IPS DF 6.9 (cell line): Measurements from ENCODE around the gene EYA2.

ENCODE experiments used
- DNase-seq: peaks from one replicate; pipeline ENCODE4 v3.0.0-alpha.2; 2013; ENCODE audit warnings: low read depth, low spot score
- H3K27ac ChIP-seq: one replicate; pipeline ENCODE4 v1.5.1; 2013; ENCODE audit warnings: low read length, control low read depth
- H3K27me3 ChIP-seq: 2 replicates; pipeline ENCODE4 v1.6.1; 2013; ENCODE audit warnings: mild to moderate bottlenecking, low read length; ENCODE audit not compliant: control insufficient read depth, insufficient read depth
- H3K36me3 ChIP-seq: 2 replicates; pipeline ENCODE4 v1.6.1; 2013; ENCODE audit warnings: low read length; ENCODE audit not compliant: control insufficient read depth, insufficient read depth
- H3K4me1 ChIP-seq: 2 replicates; pipeline ENCODE4 v1.6.1; 2013; ENCODE audit warnings: low read length; ENCODE audit not compliant: control insufficient read depth, insufficient read depth
- H3K4me3 ChIP-seq: 2 replicates; pipeline ENCODE4 v1.5.1; 2013; ENCODE audit warnings: mild to moderate bottlenecking, low read length
- H3K9me3 ChIP-seq: 2 replicates; pipeline ENCODE4 v1.6.1; 2013; ENCODE audit warnings: low read length, inconsistent platforms; ENCODE audit not compliant: control insufficient read depth, insufficient read depth
- WGBS: extraction: QIAGEN DNeasy Blood & Tissue Kit; methylation state at CpG from one replicate; pipeline ENCODE4 v1.1.7; 2013; ENCODE audit warnings: mixed read lengths, missing lambda C conversion rate; ENCODE audit not compliant: insufficient read length, insufficient coverage; 5-methylcytosine and 5-hydroxymethylcytosine counted together

EYA2 gene

DNA sequence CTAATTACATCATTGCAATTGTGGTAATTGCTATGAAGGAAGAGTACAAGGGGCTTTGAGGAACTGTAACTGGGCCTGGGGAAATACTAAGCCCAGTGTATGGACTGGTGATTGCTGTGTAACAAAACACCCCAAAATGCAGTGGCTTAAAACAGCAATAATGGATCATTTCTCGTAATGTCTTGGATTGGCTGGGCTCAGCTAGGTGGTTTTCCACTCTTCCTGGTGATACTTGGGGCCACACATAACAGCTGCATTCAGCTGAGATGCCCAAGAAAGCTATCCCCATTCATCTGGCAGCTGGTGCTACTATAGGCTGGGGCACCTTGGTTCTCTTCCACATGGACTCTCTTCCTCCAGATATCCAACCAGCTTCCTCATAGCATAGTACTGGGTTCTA is 150.3 kb downstream of the EYA2 start:
- no peak overlapping the region for H3K4me3 ChIP-seq
- H3K27me3 ChIP-seq: no peaks in the 10 kb centered on the region
- no CpG with 5 or more reads among the region's 1 CpG for WGBS

DNA sequence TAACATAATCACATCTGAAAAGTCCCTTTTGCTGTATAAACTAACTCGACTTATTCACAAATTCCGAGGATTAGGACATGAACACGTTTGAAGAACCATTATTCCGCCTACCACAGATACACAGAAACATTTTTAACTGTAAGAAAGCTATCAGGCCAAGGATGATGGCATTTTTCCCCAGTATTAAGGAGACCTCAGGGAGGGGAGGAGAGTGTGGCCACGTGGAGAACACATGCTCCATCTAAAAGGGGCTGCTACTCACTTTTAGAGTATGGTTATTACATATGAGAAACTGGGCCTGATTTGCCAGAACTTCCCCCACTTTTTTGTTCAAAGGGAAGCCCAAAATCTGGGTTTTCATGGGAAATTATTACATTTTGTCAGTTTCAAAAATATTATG is 153.4 kb downstream of the EYA2 start:
- Histone ChIP-seq H3K36me3 (no peaks in the 10 kb centered on the region), H3K9me3 (no peaks in the 10 kb centered on the region), H3K4me1 (no peaks in the 10 kb centered on the region), H3K4me3 (no peak overlapping the region), H3K27ac (no peak overlapping the region), H3K27me3 (no peaks in the 10 kb centered on the region)
- WGBS: no CpG with 5 or more reads among the region's 5 CpGs
- DNase-seq: no peak

More for the DNA sequence above, 150.3 kb downstream of the EYA2 start:
- no peak for DNase-seq
- no peaks in the 10 kb centered on the region for H3K36me3 ChIP-seq
- H3K4me1 ChIP-seq: no peaks in the 10 kb centered on the region
- no peaks in the 10 kb centered on the region for H3K9me3 ChIP-seq
- no peak overlapping the region for H3K27ac ChIP-seq

DNA sequence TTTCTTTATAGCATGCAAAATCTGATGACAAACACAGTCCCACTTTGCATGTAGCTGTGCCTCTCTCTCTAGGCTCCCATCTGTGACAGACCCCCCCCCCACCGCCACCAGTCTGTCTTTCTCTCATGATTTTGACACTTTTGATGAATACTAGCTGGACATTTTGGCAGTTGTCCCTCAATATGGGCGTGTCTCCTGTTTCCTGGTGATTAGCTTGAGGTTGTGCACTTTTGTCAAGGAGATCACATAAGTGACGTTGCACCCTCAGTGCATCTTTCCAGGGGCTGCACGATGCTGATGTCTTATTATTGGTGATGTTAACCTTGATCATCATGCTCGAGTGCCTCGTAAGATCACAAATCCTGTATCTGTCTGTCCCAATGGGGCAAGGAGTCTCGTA is 155.1 kb downstream of the EYA2 start:
- Histone ChIP-seq H3K4me1 (no peaks in the 10 kb centered on the region), H3K9me3 (no peaks in the 10 kb centered on the region), H3K27me3 (no peaks in the 10 kb centered on the region), H3K4me3 (no peak overlapping the region), H3K27ac (no peak overlapping the region), H3K36me3 (no peaks in the 10 kb centered on the region)
- DNase-seq: no peak
- WGBS: no CpG with 5 or more reads among the region's 7 CpGs

DNA sequence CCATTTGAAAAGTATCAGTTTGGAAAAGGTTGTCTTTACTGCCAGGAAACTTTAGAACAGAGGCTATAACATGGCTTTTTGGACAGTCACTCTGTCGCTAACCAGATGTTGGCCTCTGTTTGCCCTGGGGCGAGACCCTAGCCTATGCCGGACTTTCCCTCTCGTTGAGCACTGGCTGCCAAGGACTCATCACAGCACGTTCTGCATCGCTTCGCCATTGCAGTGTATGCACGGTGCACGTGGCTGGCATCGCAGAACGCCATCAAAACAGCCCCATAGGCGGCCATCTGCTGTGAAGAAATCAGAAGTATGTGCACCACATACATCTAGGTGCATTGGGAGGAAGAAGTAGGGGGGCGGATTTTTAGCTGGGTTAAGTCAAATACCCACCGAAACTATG is 156.4 kb downstream of the EYA2 start:
- no CpG with 5 or more reads among the region's 14 CpGs for WGBS

DNA sequence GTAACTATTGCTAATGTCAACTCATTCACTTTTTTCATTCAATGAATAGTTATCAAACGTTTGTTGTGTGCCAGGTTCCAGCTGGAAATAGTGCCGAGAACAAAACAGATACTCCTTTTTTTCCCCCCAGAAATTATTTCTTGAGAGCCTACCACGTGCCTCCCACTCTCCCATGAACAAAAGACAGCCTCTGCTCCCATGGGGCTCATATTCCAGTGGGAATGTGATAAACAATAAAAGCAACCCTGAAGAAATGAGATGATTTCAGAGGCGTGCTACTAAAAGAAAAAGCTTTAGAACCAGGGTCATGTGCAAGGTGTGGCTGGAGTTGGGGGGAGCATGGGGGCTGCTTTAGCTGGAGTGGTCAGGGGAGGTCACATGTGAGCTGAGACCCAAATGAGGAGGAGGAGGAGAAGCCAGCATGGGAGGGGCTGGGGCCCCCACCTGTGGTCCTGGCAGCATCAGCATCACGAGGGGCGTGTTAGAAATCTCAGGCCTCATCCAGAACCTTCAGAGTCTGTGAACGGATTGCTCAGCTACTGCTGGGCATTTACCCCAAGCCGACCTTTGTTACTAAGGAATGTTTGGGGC is 157.4 kb downstream of the EYA2 start:
- no peak overlapping the region for H3K4me3 ChIP-seq
- no peak for DNase-seq
- H3K9me3 ChIP-seq: no peaks in the 10 kb centered on the region
- H3K36me3 ChIP-seq: no peaks in the 10 kb centered on the region
- no peaks in the 10 kb centered on the region for H3K4me1 ChIP-seq
- H3K27me3 ChIP-seq: no peaks in the 10 kb centered on the region
- no CpG with 5 or more reads among the region's 8 CpGs for WGBS
- no peak overlapping the region for H3K27ac ChIP-seq

More for the DNA sequence above, 156.4 kb downstream of the EYA2 start:
- Histone ChIP-seq H3K4me3 (no peak overlapping the region), H3K36me3 (no peaks in the 10 kb centered on the region), H3K9me3 (no peaks in the 10 kb centered on the region), H3K27ac (no peak overlapping the region), H3K4me1 (no peaks in the 10 kb centered on the region), H3K27me3 (no peaks in the 10 kb centered on the region)
- no peak for DNase-seq

DNA sequence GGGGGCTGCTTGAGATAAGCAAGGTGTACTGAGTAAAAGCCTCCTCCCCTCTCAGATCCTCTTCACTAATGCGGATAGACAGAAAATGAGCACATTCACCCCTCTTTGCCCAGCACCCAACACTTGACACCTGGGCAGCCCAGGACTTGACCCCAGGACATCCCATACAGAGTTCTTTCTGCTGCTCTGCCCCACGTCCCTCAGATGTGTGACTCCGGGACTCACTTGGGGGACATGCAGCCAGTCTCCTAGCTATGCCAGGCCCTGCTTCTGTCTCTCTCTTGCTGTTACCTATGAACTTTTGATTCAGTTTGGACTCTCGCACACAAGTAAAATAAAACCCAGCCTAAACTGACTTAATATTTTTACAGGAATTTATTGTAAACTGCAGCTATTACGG is 159.9 kb downstream of the EYA2 start:
- Histone ChIP-seq H3K4me1 (no peaks in the 10 kb centered on the region), H3K4me3 (no peak overlapping the region), H3K36me3 (no peaks in the 10 kb centered on the region), H3K9me3 (no peaks in the 10 kb centered on the region), H3K27me3 (no peaks in the 10 kb centered on the region), H3K27ac (no peak overlapping the region)
- no peak for DNase-seq
- WGBS: no CpG with 5 or more reads among the region's 5 CpGs

DNA sequence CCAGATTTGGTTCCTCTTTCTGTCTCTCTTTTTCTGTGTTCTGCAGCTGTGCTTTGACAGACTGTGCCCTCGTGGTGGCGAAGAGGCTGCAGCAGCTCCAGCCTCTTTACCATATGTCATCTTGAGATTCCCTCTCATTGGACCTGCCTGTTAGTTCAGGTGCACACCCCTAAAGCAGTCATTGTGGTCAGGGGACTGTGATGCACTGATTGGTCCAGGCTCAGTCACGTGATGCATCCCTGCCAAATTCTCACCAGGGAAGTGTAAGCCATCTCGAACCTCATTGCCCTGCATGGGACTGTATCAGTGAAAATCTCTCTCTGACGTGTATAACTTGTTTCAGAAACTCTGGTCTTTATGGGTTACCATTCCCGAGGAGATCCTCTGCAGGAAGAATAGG is 160.3 kb downstream of the EYA2 start:
- no peaks in the 10 kb centered on the region for H3K36me3 ChIP-seq
- no peaks in the 10 kb centered on the region for H3K9me3 ChIP-seq
- WGBS: no CpG with 5 or more reads among the region's 6 CpGs
- H3K4me1 ChIP-seq: no peaks in the 10 kb centered on the region
- H3K27ac ChIP-seq: no peak overlapping the region
- no peak overlapping the region for H3K4me3 ChIP-seq
- no peak for DNase-seq
- no peaks in the 10 kb centered on the region for H3K27me3 ChIP-seq

DNA sequence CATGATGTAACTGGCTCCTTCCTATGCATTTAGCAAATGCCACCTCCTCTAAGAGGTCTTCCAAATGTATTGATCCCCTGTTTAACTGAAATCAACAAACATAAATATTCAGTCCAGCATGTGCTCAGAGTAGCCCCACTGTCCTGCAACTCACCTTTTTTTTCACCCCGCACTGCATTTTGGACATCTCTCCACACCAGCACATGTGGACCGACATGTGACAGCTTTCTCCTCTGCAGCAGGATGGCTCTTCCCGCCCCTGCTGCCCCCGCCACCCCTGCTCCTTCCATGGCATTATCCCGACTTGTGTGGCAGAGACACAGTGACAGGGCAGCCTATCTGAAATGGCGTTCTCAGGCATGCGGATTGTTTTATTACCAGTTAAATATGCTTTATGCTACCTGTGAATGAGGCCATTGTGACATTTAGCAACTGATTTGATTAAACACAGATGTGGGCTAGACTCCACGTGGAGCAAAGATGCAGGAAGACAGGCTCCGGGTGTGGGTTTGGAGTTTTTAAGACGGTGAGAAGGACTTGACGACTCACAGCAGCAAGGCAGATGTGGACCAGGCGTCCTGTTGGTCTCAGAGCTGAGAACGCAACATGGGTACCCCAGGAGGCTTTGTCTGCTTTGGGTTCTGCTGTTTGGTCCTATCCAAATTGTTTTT is 161.2 kb downstream of the EYA2 start:
- Histone ChIP-seq H3K4me3 (no peak overlapping the region), H3K27ac (no peak overlapping the region), H3K27me3 (no peaks in the 10 kb centered on the region), H3K36me3 (no peaks in the 10 kb centered on the region), H3K9me3 (no peaks in the 10 kb centered on the region), H3K4me1 (no peaks in the 10 kb centered on the region)
- no peak for DNase-seq
- no CpG with 5 or more reads among the region's 13 CpGs for WGBS

DNA sequence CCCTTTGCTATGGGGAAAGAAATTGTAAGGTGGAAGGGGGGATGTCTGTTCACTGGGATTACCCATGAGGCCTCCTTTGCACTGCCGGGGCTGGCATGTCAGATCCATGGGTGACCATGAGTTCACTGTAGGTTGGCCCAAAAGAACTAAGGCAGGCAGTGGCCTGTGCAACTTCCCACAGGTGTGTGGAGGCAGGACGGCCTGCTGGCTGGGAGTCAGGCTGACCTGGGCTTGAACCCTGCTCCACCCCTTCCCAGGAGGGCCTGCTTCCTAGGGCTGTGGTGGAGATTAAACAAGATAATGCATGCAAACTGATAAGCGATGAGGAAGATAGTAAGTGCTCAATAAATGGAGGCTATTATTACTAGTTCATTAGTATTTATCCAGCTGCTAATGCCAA is 163.0 kb downstream of the EYA2 start:
- no CpG with 5 or more reads among the region's 3 CpGs for WGBS
- no peak overlapping the region for H3K27ac ChIP-seq
- no peak for DNase-seq

DNA sequence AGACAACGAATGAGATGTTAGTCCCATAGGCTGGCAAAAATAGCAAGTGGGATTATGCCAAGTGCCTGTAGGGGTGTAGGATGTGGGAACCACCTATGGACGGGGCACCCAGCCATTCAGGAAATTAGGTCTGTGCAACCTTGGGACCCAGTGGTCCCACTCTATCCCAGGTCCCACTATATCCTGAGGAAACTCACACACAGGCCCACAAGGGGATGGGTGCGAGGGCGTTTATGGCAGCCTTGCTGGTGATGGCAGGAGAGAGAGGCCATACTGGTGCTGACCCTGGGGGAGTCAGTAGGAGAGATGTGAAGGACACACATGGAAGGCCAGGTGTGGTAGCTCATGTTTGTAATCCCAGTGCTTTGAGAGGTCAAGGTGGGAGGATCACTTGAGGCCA is 163.6 kb downstream of the EYA2 start:
- H3K9me3 ChIP-seq: no peaks in the 10 kb centered on the region
- no peaks in the 10 kb centered on the region for H3K36me3 ChIP-seq
- no peak for DNase-seq
- no peaks in the 10 kb centered on the region for H3K27me3 ChIP-seq
- H3K4me1 ChIP-seq: no peaks in the 10 kb centered on the region
- no peak overlapping the region for H3K27ac ChIP-seq
- WGBS: no CpG with 5 or more reads among the region's 4 CpGs
- no peak overlapping the region for H3K4me3 ChIP-seq

More for the DNA sequence above, 163.0 kb downstream of the EYA2 start:
- no peaks in the 10 kb centered on the region for H3K9me3 ChIP-seq
- no peak overlapping the region for H3K4me3 ChIP-seq
- H3K4me1 ChIP-seq: no peaks in the 10 kb centered on the region
- H3K27me3 ChIP-seq: no peaks in the 10 kb centered on the region
- no peaks in the 10 kb centered on the region for H3K36me3 ChIP-seq

DNA sequence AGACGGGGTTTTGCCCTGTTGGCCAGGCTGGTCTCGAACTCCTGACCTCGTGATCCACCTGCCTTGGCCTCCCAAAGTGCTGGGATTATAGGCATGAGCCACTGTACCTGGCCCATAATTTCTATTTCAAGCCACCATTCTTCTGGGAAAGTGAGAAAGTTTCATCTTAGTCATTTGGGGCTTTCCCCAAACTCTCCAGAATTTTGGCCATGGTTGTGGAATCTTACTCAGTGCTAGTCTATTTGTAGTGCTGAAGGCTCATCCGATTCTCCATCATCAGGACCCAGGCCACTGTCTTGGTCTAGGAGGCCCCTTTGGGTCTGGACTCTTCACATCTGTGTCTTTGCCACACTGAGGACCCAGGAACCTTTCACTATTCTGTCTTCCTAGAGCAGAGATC is 164.9 kb downstream of the EYA2 start:
- H3K36me3 ChIP-seq: no peaks in the 10 kb centered on the region
- no peak for DNase-seq
- H3K27ac ChIP-seq: no peak overlapping the region
- H3K4me3 ChIP-seq: no peak overlapping the region
- no peaks in the 10 kb centered on the region for H3K9me3 ChIP-seq
- no peaks in the 10 kb centered on the region for H3K27me3 ChIP-seq
- no peaks in the 10 kb centered on the region for H3K4me1 ChIP-seq
- no CpG with 5 or more reads among the region's 4 CpGs for WGBS
